SK-N-MC (cell line): Measurements from ENCODE around the gene MAML2.

ENCODE experiments used
- DNase-seq: peaks from one replicate; pipeline ENCODE4 v3.0.0-alpha.2; 2011; ENCODE audit warnings: low read depth, low spot score
- H3K27ac ChIP-seq: fragments of 200-600 bp; sonication (generic); 2 replicates; pipeline ENCODE4 v1.5.1; 2016; ENCODE audit warnings: mixed run types
- H3K36me3 ChIP-seq: fragments of 200-600 bp; sonication (generic); 2 replicates; pipeline ENCODE4 v1.6.1; 2017; ENCODE audit warnings: antibody characterized with exemption, low read length, mixed read lengths; ENCODE audit not compliant: insufficient read depth
- H3K4me3 ChIP-seq: fragments of 200-600 bp; sonication (generic); 2 replicates; pipeline ENCODE4 v1.5.1; 2016
- H3K9ac ChIP-seq: fragments of 200-600 bp; sonication (generic); 2 replicates; pipeline ENCODE4 v1.8.0; 2017; ENCODE audit warnings: mixed run types, mixed read lengths; ENCODE audit not compliant: insufficient read length
- H3K9me3 ChIP-seq: fragments of 200-600 bp; sonication (generic); 2 replicates; pipeline ENCODE4 v1.6.1; 2017; ENCODE audit warnings: low read depth, mild to moderate bottlenecking, antibody characterized with exemption, low read length, moderate library complexity, mixed read lengths
- EZH2 ChIP-seq: fragments of 200-600 bp; sonication (generic); IDR thresholded peaks from one replicate; pipeline ENCODE4 v1.6.1; 2017; ENCODE audit warnings: antibody characterized with exemption
- FOXP2 ChIP-seq: optimal IDR thresholded peaks from 2 replicates; pipeline ENCODE3; 2011; ENCODE audit warnings: mild to moderate bottlenecking, moderate library complexity; ENCODE audit not compliant: insufficient read depth; ENCODE audit errors: extremely low read length, control extremely low read depth
- POLR2AphosphoS5 ChIP-seq: IDR thresholded peaks from 2 replicates; pipeline ENCODE4 v1.6.1; 2012; ENCODE audit warnings: mild to moderate bottlenecking, low read depth, low read length, borderline replicate concordance

Gene MAML2

DNA sequence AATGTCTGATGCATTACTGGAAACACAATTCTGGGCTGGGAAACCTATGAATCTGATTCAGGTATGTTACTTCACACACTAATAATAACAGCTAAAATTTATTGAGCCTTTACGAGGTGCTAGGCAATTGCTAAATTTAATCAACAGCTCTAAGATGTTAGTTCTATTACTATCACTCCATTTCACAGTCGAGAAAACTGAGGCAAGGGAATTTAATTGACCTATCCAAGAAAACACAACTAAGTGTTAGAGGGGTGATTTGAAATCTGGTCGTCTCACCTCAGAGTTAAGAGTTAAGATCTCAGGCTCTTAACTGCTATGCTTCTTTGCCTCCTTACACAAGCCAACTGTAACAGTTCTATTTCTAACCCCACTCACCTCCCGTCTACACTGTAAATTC, 8.8 kb downstream of the MAML2 start:
- no peak for DNase-seq
- no peak overlapping the region for H3K27ac ChIP-seq
- no peaks in the 10 kb centered on the region for H3K36me3 ChIP-seq
- no peaks in the 10 kb centered on the region for H3K9me3 ChIP-seq
- no peak overlapping the region for H3K4me3 ChIP-seq
- no peak overlapping the region for H3K9ac ChIP-seq
- TF ChIP-seq FOXP2: no peak

DNA sequence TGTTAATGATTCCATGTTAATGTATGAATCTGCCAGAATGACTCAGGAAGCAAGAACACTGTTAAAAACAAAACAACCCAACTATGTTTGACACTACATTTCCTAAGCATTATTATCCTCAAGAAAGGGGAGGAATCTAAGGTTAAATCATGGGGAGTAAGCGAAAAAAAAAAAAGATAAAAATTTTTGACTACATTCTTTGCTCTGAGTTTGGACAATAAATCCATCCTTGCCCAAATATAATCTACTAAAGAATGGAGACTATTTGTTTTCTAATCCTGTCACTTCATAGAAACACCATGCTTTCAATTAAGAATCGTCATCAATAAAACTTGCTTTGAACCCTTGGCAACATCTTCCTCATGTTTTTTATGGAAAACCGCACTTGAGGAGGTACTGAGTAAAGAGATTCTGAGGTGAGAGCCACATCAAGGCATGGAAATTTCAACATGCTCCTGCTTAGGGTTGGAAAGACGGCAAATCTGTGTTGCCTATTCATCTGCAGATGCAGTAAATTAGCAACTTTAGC, 9.7 kb downstream of the MAML2 start:
- TF ChIP-seq FOXP2 (no peak), POLR2AphosphoS5 (no peak), EZH2 (no peak)
- H3K9me3 ChIP-seq: no peaks in the 10 kb centered on the region
- H3K36me3 ChIP-seq: no peaks in the 10 kb centered on the region
- H3K27ac ChIP-seq: no peak overlapping the region
- H3K4me3 ChIP-seq: no peak overlapping the region
- DNase-seq: no peak
- no peak overlapping the region for H3K9ac ChIP-seq

DNA sequence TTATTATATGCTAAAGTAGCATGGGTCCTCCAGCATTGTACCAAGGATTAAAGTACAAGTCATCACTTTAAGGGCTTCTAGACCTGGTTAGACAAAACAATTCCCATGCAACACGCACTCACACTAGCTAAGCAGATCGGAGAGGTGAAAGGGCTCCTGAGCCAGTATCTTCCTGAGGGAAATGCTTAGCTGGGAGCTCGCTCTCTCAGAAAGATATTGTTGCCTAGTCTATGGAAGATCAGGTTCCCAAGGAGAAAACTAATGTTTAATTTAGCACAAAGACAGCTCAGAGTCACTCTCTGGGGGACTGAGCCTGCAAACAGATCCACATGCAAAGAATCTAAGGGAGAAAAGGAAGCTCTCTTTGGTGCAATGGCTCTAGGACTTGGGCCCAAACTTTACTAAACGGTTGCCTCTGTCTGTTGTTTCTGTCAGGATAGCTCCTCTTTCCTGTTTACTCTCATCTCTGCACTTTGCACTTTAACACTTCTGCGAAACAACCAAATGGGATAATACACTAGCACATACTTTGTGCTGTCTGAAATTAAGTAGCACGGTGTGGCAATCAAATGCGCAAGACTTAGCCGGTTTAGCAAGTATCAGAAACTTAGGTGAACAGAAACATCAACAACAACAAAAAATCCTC, 10.7 kb downstream of the MAML2 start:
- H3K9ac ChIP-seq: no peak overlapping the region
- H3K36me3 ChIP-seq: no peaks in the 10 kb centered on the region
- DNase-seq: no peak
- no peak overlapping the region for H3K4me3 ChIP-seq
- no peaks in the 10 kb centered on the region for H3K9me3 ChIP-seq
- H3K27ac ChIP-seq: no peak overlapping the region
- TF ChIP-seq FOXP2: no peak

DNA sequence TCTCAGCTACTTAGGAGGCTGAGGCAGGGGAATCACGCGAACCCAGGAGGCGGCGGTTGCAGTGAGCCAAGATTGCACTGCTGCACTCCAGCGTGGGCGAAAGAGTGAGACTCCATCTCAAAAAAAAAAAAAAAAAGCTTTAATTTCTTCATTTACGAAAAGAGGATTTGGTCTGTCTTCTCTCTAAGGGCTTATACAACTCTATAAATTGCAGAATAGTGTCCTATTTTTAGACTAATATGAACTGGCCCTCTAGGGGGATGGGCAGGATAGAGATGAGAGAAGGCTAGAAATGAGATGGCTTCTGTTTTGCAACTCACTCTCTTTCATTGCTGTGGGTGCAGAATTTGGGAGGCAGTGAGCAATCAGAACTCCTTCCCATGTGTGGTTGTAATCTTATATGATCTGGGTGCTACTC, 11.3 kb downstream of the MAML2 start:
- H3K9me3 ChIP-seq: no peaks in the 10 kb centered on the region
- no peaks in the 10 kb centered on the region for H3K36me3 ChIP-seq
- H3K4me3 ChIP-seq: no peak overlapping the region
- no peak for TF ChIP-seq EZH2
- TF ChIP-seq POLR2AphosphoS5: no peak
- no peak for DNase-seq
- no peak overlapping the region for H3K9ac ChIP-seq
- no peak overlapping the region for H3K27ac ChIP-seq

DNA sequence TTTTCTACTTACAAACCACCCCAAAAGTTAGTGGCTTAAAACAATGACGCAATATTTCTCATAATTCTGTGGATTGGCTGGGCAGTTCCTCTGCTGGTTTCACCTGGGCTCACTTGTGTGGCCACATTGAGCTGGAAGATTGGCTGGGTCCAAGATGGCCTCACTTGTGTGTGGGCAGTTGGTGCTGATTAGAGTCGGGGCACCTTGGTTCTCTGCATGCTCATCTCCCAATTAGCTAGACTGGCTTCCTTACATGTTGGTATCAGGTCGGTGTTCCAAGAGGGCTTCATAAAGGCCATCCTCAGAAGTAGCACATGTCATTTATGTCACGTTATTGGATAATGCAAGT, 12.5 kb downstream of the MAML2 start:
- H3K36me3 ChIP-seq: no peaks in the 10 kb centered on the region
- H3K27ac ChIP-seq: no peak overlapping the region
- TF ChIP-seq FOXP2 (no peak), POLR2AphosphoS5 (no peak)
- no peak for DNase-seq
- no peaks in the 10 kb centered on the region for H3K9me3 ChIP-seq
- H3K9ac ChIP-seq: no peak overlapping the region
- H3K4me3 ChIP-seq: no peak overlapping the region

DNA sequence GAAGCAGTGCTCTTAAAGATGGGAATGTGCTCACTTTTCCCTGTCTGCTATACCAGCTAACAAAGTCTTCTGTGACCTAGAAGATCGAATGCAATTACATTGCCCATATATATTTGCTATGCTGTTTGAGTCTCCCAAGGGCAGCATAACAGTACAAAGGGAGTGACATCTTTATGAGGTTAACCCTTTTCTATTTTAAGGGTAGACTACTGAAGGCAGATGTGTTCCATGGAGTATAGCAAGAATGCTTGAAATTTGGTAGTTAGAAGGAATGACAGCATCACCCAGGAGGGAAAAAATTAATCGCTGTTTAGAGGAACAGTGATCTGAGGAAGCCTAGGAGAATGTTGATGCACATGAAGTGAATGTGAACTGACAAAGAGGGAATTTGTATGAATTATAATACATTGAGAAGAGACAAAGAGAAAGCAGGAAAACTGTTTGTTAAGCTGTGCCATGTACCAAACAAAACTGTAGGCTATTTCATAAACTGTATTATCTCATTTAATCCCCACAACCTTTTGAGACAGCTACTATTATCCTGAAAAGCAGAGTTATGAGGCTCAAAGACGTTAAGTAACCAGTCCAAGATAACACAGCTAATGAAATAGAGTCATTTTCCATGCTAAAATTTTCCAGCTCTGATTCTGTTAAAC, 13.0 kb downstream of the MAML2 start:
- Histone ChIP-seq H3K4me3 (no peak overlapping the region), H3K9ac (no peak overlapping the region), H3K27ac (no peak overlapping the region), H3K9me3 (no peaks in the 10 kb centered on the region), H3K36me3 (no peaks in the 10 kb centered on the region)
- no peak for TF ChIP-seq FOXP2
- no peak for TF ChIP-seq POLR2AphosphoS5
- no peak for TF ChIP-seq EZH2
- DNase-seq: no peak

DNA sequence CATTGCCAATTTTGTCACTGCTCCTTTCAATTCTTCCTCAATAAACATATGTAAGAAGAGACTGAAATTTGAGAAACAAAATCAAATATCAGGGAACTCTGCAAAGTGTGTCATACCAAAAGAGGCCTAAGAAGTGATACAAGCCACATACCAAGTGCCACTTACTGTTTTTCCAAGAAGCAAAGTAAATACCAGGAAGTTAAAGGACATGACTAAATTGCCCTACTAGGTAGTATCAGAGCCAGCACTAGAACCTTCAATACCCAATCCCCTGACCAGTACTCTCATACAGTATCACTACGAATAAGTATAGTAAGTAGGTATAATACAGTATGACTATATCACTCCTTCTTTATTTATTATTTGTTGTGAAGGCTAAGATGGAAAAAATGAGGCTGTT, 13.6 kb downstream of the MAML2 start:
- H3K4me3 ChIP-seq: no peak overlapping the region
- no peak for TF ChIP-seq EZH2
- TF ChIP-seq POLR2AphosphoS5: no peak
- no peak for TF ChIP-seq FOXP2
- H3K27ac ChIP-seq: no peak overlapping the region
- H3K36me3 ChIP-seq: no peaks in the 10 kb centered on the region
- no peaks in the 10 kb centered on the region for H3K9me3 ChIP-seq
- H3K9ac ChIP-seq: no peak overlapping the region
- DNase-seq: no peak

DNA sequence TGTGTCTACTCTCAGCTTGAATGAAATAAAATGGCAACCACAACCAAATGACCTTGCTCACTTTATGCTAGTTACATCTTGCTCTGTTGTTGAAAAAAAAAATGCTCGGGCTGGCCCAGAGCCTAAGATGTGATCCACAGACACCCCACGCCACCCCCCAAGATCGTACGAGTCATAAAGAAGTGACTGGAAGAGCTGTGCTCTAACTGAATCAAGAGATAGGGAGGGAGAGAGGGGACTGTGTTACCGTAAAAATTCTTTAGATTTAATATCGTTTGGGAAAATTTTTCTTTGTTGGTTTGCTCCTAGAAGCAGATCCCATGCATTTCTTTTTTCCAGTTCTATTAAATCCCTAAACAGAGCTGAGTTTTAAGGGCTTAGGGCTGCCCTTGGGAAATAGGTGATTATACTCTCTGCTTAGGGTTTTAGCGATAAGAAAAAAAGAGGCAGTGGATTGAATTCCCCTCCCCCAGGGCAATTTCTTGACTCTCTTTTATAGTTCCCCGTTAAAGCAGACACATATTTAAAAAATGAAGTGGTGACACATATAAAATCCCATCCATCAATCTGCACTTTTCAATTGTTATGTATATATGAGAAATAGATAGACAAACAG, 14.5 kb downstream of the MAML2 start:
- no peak overlapping the region for H3K9ac ChIP-seq
- no peak for TF ChIP-seq EZH2
- no peak for TF ChIP-seq POLR2AphosphoS5
- TF ChIP-seq FOXP2: no peak
- no peaks in the 10 kb centered on the region for H3K36me3 ChIP-seq
- no peak for DNase-seq
- no peak overlapping the region for H3K4me3 ChIP-seq
- no peaks in the 10 kb centered on the region for H3K9me3 ChIP-seq
- no peak overlapping the region for H3K27ac ChIP-seq

DNA sequence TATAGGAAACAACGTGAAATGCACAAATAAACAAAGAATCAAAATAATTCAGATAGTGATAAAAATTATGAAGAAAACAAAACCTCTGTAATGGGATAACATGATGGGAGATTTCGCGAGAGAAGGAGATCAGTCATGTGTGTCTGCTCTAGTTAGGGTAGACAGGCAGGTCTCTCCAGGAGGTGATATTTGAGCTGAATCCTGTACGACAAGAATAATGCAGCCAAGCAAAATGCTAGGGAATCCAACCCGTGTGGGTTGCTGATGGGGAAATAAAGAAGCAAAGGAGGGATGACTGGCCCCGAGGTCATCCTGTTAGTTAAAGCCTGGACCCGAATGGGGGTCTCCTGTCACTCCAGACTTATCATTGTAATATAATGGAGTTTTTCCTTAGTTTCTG, 16.0 kb downstream of the MAML2 start:
- no peaks in the 10 kb centered on the region for H3K36me3 ChIP-seq
- no peaks in the 10 kb centered on the region for H3K9me3 ChIP-seq
- no peak for DNase-seq

More for the DNA sequence above, 16.0 kb downstream of the MAML2 start:
- H3K4me3 ChIP-seq: no peak overlapping the region
- TF ChIP-seq EZH2 (no peak), POLR2AphosphoS5 (no peak), FOXP2 (no peak)
- no peak overlapping the region for H3K27ac ChIP-seq
- H3K9ac ChIP-seq: no peak overlapping the region
